ENCODE measurements around the gene SSH2.

GRCh38 chr17:29717817-29718216 is 212.2 kb downstream of the SSH2 start:
- TF ChIP-seq CTCF (conservative IDR thresholded peaks at IDR 0.05 in 1 of 2, IDR thresholded peaks at IDR 0.05 in 1 of 2; ENCODE audit: extremely low read depth in 1 of 2, insufficient read depth in 1 of 2, low read depth in 1 of 2, low read length in 2 of 2) (no peak), EZH2 (IDR thresholded peaks at IDR 0.05; ENCODE audit: borderline replicate concordance, low read length) (no peak)

Data from mammary epithelial cell (primary cell).